HUDEP-2 (cell line): ENCODE data around the gene ELOVL1.
"Not testable (repeated sequence)": the region's sequence is repeated elsewhere in the genome, so short reads cannot be mapped to it uniquely, and the experiment has no call there.

Experiments used
- DNase-seq, 76 experiments: peaks; one replicate each; lab custom pipeline; 2025; ENCODE audit not compliant: unreplicated experiment in 76 of 76; lab: John Stamatoyannopoulos, UW

The ELOVL1 gene

DNA sequence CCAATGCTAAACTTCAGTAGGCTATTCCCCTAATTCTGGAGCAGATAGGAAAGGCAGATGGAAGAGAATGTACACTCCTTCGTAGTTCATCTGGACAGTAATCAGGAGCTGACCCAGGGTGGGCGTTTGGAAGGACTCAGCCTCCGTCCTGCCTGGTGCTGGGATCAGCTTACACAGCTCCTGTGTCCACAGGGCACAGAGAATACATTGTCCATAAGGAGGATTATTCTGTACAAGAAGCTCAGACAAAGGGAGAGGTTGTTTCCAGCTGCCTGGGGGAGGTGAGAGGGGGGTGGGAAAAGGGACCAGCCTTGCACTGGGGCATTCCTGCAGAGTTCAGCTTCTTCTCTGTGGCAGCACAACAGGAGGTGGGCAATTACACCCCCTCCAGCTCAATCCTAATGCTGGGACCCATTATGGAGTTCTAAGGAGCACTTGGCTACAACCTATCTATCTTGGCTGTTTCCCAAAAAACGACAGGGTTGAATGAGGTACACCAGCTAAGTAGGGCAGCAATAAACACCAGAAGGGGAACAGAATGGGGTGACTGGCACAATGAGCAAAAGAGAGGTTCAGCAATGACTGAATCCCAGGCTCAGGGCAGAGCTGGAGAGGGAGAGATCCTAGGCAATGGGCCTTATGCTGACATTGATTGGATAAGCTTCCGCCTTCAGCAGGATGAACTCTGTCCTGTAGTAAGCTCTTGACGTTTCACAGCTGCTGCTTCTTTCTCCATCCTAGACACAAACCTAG lies 14.4 kb upstream of the ELOVL1 start:
- DNase-seq: no peak

DNA sequence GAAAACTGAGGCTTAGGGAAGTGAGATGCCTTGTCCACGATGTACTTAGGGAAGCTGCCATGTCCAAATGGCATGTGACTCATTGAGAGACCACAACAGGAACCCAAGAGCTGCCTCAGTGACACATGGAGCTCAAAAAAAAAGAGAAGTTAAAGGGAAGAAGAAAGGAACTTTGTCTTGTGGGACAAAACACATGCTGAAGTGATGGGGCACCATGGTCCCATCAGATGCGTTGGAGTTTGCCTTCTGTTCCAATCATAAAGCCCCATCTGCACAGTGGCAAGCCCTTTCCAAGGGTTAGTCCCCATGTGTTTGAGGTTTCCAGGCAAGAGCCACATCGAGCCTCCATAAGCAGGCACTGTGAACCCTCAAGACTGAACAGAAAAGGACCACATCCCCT lies 13.8 kb upstream of the ELOVL1 start:
- DNase-seq: no peak

- no peak for DNase-seq
These were observed 11.7 kb upstream of the ELOVL1 start for GRCh38 chr1:43379476-43379875.

GRCh38 chr1:43377831-43378230 lies 10.0 kb upstream of the ELOVL1 start:
- no peak for DNase-seq

DNA sequence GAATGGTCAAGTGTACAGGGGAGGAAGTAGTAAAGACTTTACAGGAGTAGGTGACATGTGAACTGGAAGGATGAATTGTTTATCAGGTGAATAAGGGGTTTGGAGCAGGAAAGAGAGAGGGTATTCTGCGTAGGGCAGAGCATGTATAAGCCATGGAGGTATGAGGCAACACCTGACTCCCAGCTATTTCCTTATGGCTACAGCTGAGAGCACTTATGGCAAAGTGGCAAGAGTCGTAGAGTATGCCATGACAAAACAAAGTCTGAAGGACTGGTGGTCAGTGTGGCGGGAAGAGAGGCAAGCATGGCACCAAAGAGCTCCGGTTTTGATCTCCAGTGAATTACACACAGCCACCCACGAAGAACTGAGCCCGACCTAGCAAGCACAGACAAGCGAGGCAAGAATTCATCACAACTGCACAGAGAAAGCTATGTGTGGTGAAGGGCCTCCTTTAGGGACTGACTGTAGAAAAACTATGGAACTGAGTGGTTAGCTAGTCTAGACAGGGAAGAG lies 9.0 kb upstream of the ELOVL1 start:
- no peak for DNase-seq

- no peak for DNase-seq
These were observed 5.5 kb upstream of the ELOVL1 start for GRCh38 chr1:43373066-43373940.

DNA sequence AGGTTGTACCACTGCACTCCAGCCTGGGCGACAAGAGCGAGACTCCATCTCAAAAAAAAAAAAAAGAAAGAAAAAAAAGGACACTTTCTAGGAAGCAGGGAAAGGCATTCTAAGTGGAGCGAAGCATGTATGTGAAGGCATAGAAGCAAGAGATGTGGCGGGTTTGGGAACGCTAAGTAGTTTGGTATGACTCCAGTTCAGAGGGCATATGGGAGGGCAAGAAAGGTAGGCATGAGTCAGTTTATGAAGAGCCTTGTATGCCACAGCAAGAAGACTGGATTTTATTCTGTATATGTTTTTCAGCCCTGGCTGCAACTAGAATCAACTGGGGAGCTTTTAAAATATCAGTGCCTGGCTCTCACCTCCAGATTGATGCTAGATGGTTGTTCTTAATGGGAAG lies 4.4 kb upstream of the ELOVL1 start:
- DNase-seq: no peak

- no peak for DNase-seq
These were observed 2.8 kb upstream of the ELOVL1 start for GRCh38 chr1:43370564-43370963.

DNA sequence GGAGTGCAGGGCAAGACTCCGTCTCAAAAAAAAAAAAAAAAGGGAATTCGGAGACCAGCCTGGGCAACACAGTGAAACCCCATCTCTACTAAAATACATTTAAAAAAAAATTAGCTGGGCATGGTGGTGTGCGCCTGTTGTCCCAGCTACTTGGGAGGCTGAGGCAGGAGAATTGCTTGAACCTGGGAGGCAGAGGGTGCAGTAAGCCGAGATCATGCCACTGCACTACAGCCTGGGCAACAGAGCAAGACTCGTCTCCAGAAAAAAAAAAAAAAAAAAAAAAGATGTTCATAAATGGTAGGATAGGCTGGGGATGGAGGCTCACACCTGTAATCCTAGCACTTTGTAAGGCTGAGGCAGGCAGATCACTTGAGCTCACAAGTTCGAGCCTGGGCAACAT lies 2.0 kb upstream of the ELOVL1 start:
- DNase-seq: not testable (repeated sequence)

GRCh38 chr1:43368646-43369020 lies 822 bp upstream of the ELOVL1 start:
- DNase-seq: no peak

DNA sequence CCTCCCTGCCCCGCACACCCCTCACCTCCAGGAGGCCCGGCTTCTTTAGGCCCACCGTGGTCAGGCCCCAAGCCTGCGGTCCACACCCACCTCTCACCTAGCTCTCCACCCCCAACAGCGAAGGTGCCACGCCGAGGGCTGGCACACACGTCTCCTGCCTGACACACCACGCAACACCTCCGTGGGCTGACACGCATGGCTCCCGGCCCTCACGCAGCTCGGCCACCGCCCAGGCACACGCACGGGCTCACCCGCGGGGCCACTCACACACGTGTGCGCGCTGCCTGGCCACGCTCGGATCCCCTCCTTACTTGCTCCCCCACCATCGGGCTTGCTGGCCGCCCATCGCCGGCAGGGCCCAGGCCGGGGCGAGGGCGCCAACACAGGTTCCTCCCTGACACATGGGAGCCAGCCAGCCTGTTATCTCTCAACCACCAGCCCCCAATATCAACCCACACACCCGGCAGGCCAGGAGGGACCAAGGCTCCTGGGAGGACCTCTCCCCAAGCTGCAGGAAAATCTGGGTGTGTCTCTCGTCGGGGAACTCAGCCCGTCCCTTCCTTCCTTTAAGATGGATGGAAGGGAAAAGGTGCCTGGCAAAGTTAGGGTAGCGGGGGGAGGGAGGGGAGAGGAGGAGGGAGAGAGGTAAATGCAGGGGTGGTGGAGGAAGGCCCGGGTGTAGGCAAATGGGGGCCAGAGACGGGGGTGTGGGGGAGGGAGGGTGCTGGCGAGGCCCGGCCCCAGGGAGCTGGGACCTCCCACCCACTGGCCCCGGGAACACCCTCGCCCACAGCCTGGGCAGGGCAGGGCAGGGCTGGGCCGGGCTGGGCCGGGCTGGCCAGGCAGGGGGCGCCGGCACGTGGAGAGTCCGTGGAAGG lies 546 bp downstream of the ELOVL1 start:
- DNase-seq: peak in 73 of 76 experiments; percentile 18 to 90 (median 77)

DNA sequence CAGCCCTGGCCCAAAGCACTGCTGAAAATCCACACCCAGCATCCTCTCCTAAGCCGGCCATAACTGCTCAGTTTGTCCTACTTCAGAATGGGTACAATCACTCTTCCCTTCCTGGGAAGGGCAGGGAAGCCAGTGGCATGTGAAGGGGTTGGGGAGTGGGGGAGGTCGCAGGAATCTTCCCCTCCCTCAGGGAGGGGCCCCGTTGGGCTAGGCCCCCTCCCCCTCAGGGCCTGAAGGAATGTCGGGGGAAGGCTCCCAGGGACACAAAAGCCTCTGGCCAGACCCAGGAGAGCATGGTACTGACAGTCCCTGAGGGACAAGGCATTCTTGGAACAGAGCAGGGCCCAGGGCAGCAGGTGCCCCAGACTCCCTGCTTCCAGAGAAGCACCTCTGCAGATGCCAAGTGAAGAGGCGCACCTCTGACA lies 1.2 kb downstream of the ELOVL1 start:
- no peak for DNase-seq

DNA sequence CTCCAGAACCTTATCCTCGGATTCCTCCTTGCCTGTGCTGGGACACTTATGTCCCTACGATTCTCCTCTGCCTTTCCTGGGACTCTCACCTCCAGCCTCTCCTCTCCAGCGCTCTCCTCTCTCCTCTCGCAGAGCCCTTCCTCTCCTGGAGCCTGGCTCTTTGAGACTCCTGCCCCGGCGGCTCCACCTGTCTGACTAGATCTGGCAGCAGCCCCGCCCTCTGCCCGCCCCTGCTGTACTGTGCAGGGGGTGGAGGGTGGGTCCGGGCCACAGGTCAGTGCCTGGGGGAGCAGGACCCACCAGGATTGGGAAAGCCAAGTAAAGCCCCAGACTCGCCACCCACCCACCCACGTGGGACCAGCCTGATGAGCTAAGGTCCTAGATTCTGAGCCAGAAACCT lies 1.6 kb downstream of the ELOVL1 start:
- DNase-seq: peak in 6 of 76 experiments; percentile 8 to 24 (median 13)

- no peak for DNase-seq
These were observed 2.1 kb downstream of the ELOVL1 start for GRCh38 chr1:43365678-43366077.

DNA sequence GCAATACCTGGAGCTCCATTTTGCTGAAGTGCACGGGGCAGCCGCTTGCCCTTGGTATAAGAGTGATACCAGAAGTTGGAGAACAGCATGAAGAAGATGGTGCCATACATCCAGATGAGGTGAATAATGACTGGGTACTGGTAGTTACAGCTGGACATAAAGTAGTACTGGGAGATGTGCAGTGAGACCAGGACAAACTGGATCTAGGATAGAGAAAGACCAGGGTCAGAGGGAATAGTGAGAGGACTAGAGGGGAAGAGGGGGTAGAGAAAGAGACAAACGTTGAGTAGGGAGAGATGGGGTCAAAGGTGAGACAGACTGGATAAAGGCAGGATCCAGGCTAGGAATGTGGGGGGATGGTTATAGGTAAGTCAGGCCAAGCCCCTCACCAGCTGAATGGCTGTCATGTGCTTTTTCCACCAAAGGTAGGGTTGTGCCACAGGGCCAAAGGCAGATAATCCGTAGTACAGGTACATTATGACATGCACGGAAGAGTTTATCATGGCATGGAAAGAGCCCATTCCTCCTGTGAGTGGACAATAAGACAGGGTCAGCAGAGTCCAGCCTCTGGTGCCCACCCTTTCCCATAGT lies 3.8 kb downstream of the ELOVL1 start:
- no peak for DNase-seq

GRCh38 chr1:43363283-43363934 lies 4.4 kb downstream of the ELOVL1 start:
- peak in 1 of 76 experiments; percentile 10 for DNase-seq

- DNase-seq: no peak
These were observed 7.2 kb downstream of the ELOVL1 start for GRCh38 chr1:43360616-43361015.

GRCh38 chr1:43359696-43360095 lies 8.1 kb downstream of the ELOVL1 start:
- DNase-seq: no peak

DNA sequence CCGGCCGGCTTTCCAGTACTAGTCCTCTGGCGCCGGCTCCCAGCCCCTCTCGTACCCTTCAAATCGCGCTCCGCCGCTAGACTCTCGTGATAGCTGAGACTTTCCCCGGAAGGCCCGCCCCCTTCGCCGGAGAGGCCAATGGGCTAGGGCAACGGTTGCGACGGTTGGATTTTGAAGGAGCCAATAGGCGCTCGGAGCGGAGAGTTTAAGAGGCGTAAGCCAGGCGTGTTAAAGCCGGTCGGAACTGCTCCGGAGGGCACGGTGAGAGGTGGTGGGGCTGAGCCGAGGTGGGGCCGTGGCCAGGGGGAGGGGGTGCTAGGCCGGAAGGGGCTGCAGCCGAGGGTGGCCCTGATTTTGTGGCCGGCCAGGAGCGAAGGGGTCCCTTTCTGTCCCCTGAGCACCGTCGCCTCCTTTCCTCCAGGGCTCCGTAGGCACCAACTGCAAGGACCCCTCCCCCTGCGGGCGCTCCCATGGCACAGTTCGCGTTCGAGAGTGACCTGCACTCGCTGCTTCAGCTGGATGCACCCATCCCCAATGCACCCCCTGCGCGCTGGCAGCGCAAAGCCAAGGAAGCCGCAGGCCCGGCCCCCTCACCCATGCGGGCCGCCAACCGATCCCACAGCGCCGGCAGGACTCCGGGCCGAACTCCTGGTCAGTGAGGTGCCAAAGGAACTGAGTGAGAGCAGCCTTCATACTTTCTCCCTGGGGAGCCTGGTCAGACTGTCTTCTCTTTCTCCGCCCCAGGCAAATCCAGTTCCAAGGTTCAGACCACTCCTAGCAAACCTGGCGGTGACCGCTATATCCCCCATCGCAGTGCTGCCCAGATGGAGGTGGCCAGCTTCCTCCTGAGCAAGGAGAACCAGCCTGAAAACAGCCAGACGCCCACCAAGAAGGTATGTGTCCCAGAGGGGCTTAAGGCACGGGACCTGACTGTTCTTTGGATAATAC lies 8.8 kb downstream of the ELOVL1 start, which contains the start of gene CDC20:
CDC20 (plus strand) TSS at position 236 of the 948 bp plus-strand sequence; CDS start at position 471, 235 bp downstream.
- DNase-seq: peak in 75 of 76 experiments; percentile 60 to 98 (median 96)
